Stimulated activated effector memory CD8-positive, alpha-beta T cell treated with anti-CD3 and anti-CD28 coated beads, Interleukin-12 subunit alpha, Interleukin-12 subunit beta, amount 100 ng/mL, for 72 hours (primary cell): Measurements from ENCODE around the gene FAM200B.

Experiments
- ATAC-seq: fragments of 150-1000 bp; cut with Tn5 transposase; 2 replicates; pipeline ENCODE4 v1.10.0; 2021
- DNase-seq, 2 donors: peaks; one replicate each; pipeline ENCODE4 v3.0.0; 2021 to 2022; ENCODE audit warnings: low spot score in 2 of 2
- H3K27ac Mint-ChIP-seq: one replicate; pipeline ENCODE4 v1.8.0; 2022; ENCODE audit warnings: mild to moderate bottlenecking, mixed read lengths
- H3K36me3 Mint-ChIP-seq: one replicate; pipeline ENCODE4 v1.8.0; 2022; ENCODE audit warnings: mild to moderate bottlenecking, mixed read lengths
- H3K4me1 Mint-ChIP-seq: one replicate; pipeline ENCODE4 v1.8.0; 2022; ENCODE audit warnings: mixed read lengths
- H3K4me3 Mint-ChIP-seq: one replicate; pipeline ENCODE4 v1.8.0; 2022; ENCODE audit warnings: mild to moderate bottlenecking, mixed read lengths
- H3K9me3 Mint-ChIP-seq: one replicate; pipeline ENCODE4 v1.8.0; 2022; ENCODE audit warnings: mixed read lengths

Gene FAM200B

DNA sequence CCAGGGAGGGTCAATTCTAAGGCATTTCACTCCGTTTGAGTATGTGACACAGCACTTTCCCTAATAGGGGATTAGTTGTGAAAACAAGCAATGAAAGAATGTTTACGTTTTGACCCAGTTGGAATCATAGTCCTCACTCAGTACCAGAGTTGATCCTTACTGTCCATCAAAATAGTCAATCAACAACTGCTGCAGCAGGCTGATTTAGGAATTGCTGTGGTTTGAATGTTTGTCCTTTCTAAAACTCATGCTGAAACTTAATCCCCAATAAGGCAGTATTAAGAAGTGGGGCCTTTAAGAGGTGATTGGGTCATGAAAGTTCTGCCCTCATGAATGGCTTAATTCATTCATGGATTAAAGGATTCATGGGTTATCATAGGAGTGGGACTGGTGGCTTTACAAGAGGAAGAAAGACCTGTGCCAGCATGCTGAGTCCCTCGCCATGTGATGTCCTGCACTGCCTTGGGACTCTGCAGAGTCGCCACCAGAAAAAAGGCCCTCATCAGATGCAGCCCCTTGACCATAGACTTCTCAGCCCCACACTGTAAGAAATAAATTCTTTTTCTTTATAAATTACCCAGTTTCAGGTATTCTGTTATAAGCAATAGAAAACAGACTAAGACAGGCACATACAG is 23.4 kb upstream of the FAM200B start:
- H3K4me3 Mint-ChIP-seq, result no peak overlapping the region
- ATAC-seq, result no peak
- no peak overlapping the region for H3K27ac Mint-ChIP-seq

DNA sequence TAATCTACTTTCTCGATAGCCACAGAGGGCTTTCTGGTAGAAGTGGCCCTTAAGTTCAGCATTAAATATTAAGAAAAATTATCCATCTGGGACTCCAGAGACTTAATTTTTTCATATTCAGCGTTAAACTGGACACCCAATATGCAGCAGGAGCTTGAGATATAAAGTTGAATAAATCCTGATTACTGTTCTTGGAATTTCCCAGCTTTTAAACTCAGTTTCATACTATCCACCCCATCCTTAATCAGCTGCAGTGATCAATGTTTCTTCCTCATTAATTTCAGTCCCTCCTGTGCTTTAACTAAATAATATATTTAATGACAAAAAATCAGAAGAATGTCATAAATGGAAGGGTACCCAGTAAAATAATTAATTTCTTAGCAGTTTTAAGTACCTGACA is 22.8 kb upstream of the FAM200B start:
- H3K4me3 Mint-ChIP-seq, result no peak overlapping the region

More for the DNA sequence above, 23.4 kb upstream of the FAM200B start:
- Mint-ChIP-seq H3K9me3 (no peaks in the 10 kb centered on the region), H3K4me1 (peaks cover 21% of the 10 kb centered on the region), H3K36me3 (peaks cover 13% of the 10 kb centered on the region)
- no peak for DNase-seq

DNA sequence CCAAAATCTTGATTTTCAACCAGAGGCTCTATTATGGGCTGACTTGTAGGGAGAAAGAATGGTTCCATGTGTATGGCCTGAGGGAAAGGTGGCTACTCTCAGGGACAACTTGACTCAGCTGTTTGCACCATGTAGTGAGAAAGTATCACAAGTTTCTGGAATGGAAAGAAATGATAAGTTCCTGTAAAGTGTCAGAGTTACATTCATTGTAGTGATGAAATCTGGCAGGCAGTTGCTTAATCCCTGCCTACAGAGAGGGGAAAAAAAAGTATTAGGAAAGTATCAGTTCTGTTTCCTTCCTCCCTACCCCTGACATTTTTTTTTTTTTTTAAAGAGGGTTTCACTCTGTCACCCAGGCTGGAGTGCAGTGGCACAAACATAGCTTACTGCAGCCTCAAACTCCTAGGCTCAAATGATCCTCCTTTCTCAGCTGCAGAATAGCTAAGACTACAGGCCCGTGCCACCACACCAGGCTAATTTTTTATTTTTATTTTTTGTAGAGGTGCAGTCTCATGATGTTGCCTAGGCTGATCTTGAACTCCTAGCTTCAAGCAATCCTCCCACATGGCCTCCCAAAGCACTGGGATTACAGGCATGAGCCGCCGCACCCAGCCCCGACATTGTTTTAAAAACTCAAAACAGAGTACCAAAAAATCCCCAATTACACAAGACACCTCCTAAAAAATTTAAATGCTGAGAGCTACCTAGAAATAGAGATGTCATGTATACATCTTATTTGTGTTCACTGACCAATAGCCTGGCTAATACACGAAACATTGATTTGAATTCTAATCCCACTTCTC is 21.7 kb upstream of the FAM200B start:
- ATAC-seq, result no peak
- Mint-ChIP-seq H3K4me1 (peaks cover 9% of the 10 kb centered on the region), H3K4me3 (no peak overlapping the region), H3K27ac (no peak overlapping the region), H3K9me3 (no peaks in the 10 kb centered on the region), H3K36me3 (peaks cover 7% of the 10 kb centered on the region)
- DNase-seq, result no peak

More for the DNA sequence above, 22.8 kb upstream of the FAM200B start:
- no peaks in the 10 kb centered on the region for H3K9me3 Mint-ChIP-seq
- ATAC-seq, result no peak
- no peak overlapping the region for H3K27ac Mint-ChIP-seq
- no peak for DNase-seq
- H3K36me3 Mint-ChIP-seq, result peaks cover 13% of the 10 kb centered on the region
- H3K4me1 Mint-ChIP-seq, result peaks cover 16% of the 10 kb centered on the region

DNA sequence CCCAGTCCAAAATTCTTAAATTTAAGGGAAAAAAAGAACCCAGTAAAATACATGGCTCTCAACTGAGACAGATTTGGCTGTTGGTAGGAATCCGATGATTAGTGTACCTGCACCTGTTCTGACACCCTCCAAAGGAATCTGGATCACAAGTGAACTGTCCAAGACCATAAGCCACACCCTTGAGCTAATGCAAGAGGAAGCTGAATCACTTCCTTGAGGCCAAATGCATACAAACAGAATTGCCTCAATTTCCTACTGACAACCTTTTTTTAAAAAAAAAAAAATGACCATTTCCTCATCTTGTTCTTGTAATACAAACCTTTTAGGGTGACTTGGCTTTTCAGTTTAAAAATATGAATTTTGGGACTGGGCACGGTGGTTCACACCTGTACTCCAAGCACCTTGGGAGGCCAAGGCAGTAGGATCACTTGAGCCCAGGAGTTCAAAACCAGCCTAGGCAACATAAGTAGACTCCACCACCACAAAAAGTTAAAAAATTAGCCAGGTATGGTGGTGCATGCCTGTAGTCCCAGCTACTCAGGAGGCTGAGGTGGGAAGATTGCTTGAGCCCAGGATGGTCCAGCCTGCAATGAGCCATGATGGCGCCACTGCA is 15.8 kb upstream of the FAM200B start:
- ATAC-seq, result no peak
- H3K4me1 Mint-ChIP-seq, result peaks cover 15% of the 10 kb centered on the region
- no peak overlapping the region for H3K27ac Mint-ChIP-seq
- H3K9me3 Mint-ChIP-seq, result no peaks in the 10 kb centered on the region
- H3K36me3 Mint-ChIP-seq, result peaks cover 7% of the 10 kb centered on the region
- no peak overlapping the region for H3K4me3 Mint-ChIP-seq
- DNase-seq, result no peak

DNA sequence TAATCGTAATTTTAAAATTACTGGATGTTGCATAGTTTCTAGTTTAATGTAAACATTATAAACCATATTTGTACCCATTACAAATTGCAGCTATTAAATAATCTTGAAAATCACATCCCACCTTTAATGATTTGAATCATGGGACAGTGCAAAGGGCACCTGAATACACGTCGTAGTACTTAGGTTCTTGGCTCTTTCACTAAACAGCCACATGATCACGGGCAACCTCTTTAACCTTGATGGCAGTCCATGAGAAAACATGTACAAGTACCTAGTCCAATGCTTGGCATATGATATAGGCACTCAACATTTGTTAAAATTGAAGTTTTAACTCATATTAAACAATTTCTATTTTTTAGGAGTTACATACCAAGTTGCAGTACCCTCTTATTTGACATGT is 14.6 kb upstream of the FAM200B start:
- DNase-seq (no peak), ATAC-seq (no peak)
- no peak overlapping the region for H3K27ac Mint-ChIP-seq
- H3K4me1 Mint-ChIP-seq, result peaks cover 15% of the 10 kb centered on the region
- peaks cover 7% of the 10 kb centered on the region for H3K36me3 Mint-ChIP-seq
- H3K9me3 Mint-ChIP-seq, result no peaks in the 10 kb centered on the region
- no peak overlapping the region for H3K4me3 Mint-ChIP-seq

DNA sequence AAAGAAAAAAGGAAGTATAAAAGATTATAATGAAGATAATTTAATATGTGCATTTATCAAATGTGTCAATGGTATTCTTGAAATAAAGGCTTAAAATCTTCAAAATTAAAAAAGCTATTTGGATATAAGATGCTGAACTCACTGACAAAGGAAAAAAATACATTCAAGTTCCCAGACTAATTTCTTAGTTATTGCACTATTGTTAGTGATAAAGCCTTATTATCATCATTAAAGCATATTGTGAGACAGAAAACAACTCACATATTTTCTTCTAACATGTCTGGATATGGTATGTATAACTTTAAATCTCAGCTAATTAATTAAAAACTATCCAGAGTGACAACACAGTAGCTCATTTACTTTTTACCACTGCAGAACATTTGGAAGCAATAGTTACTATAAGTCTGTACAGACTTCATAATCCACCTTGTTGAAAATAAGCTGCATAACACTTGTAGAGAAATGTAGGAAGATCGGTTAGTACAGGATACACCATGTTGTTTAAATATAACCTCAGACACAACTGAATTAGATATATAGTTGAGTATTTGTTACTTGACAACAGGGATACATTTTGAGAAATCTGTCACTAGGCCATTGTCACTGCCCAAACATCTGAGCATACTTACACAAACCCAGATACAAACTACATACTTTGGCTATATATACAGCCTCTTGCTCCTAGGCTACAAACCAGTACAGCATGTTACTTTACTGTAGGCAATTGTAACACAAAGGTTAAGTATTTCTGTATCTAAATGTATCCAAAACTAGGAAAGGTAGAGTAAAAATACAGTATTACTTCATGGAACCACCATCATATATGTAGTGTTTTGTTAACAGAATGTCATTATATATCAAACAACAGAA is 12.8 kb upstream of the FAM200B start:
- peaks cover 15% of the 10 kb centered on the region for H3K4me1 Mint-ChIP-seq
- no peak for ATAC-seq
- no peak for DNase-seq
- H3K9me3 Mint-ChIP-seq, result no peaks in the 10 kb centered on the region
- H3K27ac Mint-ChIP-seq, result no peak overlapping the region
- H3K36me3 Mint-ChIP-seq, result peaks cover 7% of the 10 kb centered on the region
- H3K4me3 Mint-ChIP-seq, result no peak overlapping the region

DNA sequence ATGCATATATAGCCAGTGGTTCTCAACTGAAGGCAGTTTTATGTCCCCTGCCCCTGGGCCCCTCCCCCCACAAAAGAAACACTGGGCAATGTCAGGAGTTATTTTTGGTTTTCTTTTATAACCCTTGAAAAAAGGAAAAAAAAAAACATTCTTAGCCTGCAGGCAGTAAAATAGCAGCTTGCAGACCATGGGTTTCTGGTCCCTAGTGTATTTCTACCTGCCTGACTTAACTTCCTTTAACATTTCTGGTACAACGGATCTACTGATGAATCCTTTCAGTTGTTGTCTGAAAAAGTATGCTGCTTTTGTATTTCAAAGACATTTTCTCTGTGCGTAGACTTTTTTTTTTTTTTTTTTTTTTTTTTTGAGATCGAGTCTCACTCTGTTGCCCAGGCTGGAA is 11.1 kb upstream of the FAM200B start:
- DNase-seq (no peak), ATAC-seq (no peak)
- no peak overlapping the region for H3K27ac Mint-ChIP-seq
- H3K4me1 Mint-ChIP-seq, result peaks cover 8% of the 10 kb centered on the region
- no peak overlapping the region for H3K4me3 Mint-ChIP-seq
- no peaks in the 10 kb centered on the region for H3K9me3 Mint-ChIP-seq
- peaks cover 7% of the 10 kb centered on the region for H3K36me3 Mint-ChIP-seq

DNA sequence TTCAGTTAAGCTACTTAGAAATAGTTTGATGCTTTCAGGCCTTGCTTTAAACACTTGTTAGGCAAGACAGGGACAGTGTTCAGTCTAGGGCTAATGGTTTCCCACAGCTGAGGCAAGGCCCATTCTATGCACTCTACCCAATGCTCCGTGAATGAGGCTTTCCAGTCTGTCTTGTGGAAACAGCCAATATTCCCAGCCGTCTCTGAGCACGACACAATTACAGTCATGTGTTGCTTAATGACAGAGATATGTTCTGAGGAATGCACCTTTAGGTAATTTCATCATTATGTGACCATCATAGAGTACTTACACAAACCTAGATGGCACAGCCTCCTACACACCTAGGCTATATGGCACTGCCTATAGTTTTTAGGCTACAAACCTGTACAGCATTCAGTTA is 9.5 kb upstream of the FAM200B start:
- no peak overlapping the region for H3K4me3 Mint-ChIP-seq
- no peak for DNase-seq
- H3K36me3 Mint-ChIP-seq, result peaks cover 7% of the 10 kb centered on the region
- ATAC-seq, result no peak
- H3K4me1 Mint-ChIP-seq, result no peaks in the 10 kb centered on the region
- no peaks in the 10 kb centered on the region for H3K9me3 Mint-ChIP-seq
- H3K27ac Mint-ChIP-seq, result no peak overlapping the region

DNA sequence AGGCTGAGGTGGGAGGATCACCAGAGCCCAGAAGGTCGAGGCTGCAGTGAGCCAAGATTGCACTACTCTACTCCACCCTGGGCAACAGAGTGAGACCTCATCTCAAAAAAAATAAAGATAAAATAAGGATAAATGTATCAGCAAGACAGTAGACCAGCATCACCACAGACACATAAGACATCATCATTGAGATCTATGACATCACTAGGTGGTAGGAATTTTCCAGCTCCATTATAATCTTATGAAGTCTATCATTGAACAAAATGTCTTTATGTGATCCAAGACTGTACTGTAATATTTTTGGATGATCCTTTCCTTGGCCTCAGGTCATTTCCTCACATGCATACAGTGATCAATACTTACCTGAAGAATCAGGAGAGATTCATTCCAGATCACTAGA is 8.3 kb upstream of the FAM200B start:
- no peak overlapping the region for H3K27ac Mint-ChIP-seq
- no peaks in the 10 kb centered on the region for H3K36me3 Mint-ChIP-seq
- H3K4me1 Mint-ChIP-seq, result no peaks in the 10 kb centered on the region
- DNase-seq (no peak), ATAC-seq (no peak)
- no peak overlapping the region for H3K4me3 Mint-ChIP-seq
- H3K9me3 Mint-ChIP-seq, result no peaks in the 10 kb centered on the region

DNA sequence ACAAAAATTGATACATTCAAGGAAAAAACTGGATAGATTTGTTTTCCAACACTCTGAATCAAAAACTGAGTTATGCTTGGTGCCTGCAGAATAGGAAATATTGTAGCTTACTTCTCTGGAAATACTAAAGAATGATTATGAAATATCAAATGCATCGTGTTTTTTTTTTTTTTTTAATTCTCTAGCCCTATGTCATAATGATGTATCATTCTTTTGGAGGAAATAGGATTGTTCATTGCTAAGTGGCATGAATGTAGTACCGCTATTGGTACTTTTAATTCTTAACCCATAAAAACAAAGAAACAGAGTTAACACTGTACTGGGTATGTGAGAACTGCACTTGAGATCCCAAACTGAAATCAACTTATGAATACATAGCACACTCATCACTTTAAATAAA is 7.6 kb upstream of the FAM200B start:
- no peaks in the 10 kb centered on the region for H3K36me3 Mint-ChIP-seq
- no peak overlapping the region for H3K4me3 Mint-ChIP-seq
- no peak overlapping the region for H3K27ac Mint-ChIP-seq
- H3K9me3 Mint-ChIP-seq, result no peaks in the 10 kb centered on the region
- no peaks in the 10 kb centered on the region for H3K4me1 Mint-ChIP-seq
- DNase-seq (no peak), ATAC-seq (no peak)

DNA sequence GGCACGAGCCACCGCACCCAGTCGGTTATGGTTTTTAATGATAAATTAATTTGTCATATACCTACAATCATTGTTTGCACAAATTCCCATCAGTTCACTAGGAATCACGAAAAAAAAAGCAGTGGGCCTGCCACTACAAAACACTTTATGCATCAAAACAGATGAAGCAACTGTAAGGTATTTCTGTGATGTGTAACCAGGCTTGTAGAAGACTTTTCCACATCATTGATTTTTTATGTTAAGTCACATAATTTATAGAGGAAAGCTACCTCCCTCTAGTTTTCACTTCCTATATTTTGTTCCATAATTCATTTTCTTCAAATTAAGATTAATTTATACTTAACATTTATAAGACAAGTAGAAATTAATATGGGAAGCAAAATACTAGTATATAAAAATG is 6.7 kb upstream of the FAM200B start:
- Mint-ChIP-seq H3K9me3 (no peaks in the 10 kb centered on the region), H3K4me1 (peaks cover 4% of the 10 kb centered on the region), H3K27ac (no peak overlapping the region), H3K36me3 (no peaks in the 10 kb centered on the region), H3K4me3 (no peak overlapping the region)
- no peak for DNase-seq
- ATAC-seq, result no peak

DNA sequence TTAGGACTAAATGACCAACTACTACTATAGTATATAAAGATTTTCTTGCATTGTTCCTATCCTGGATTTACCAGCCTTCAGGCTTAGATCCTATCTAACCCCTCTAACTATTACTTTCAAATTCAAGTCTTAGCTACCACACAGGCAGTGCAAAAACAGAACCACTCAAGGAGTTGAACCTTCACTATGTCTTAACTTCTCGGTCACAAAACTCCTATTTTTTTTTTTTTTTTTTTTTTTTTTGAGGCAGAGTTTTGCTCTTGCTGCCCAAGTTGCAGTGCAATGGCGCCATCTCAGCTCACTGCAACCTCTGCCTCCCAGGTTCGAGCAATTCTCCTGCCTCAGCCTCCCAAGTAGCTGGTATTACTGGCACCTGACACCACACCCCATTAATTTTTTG is 6.3 kb upstream of the FAM200B start:
- Mint-ChIP-seq H3K27ac (no peak overlapping the region), H3K9me3 (no peaks in the 10 kb centered on the region), H3K4me1 (peaks cover 8% of the 10 kb centered on the region), H3K4me3 (no peak overlapping the region), H3K36me3 (no peaks in the 10 kb centered on the region)
- DNase-seq (no peak), ATAC-seq (no peak)

DNA sequence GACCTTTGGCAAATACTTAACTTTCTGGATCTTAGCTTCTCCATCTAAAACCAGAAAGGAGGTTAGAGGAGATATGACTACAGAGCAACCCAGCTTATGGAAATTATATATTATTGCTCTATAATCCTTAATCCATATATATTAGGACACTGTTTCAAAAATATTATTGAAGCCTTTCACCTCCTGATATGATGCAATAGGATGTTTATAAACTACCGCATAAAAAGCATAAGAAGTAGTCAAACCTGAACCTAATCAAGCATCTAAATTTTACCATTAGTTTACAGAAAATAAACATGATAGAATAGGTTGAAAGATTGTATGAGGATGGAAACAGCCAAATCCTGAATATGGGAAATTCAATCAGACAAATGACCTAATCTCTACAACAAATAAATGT is 5.6 kb upstream of the FAM200B start:
- peaks cover 8% of the 10 kb centered on the region for H3K4me1 Mint-ChIP-seq
- ATAC-seq, result no peak
- no peak for DNase-seq
- H3K27ac Mint-ChIP-seq, result no peak overlapping the region
- H3K4me3 Mint-ChIP-seq, result no peak overlapping the region
- no peaks in the 10 kb centered on the region for H3K9me3 Mint-ChIP-seq
- H3K36me3 Mint-ChIP-seq, result peaks cover under 1% of the 10 kb centered on the region

DNA sequence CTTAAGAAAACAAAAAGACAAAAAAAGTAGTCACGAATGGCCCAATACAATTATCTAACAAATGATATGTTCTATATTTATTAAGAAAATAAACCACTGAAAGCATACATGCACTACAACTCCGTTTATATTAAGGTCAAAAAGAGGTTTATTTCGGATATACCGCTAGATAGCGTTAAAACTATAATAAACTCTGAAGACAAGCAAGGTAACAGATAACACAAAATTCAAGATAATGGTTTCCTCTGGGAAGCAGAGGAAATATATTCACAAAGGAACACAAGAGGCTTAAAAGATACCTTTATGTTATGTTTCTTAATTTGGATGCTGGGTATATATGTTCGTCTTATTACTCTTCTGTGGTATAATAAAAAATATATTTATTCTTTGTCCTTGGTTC is 4.7 kb upstream of the FAM200B start:
- H3K9me3 Mint-ChIP-seq, result no peaks in the 10 kb centered on the region
- no peak for ATAC-seq
- H3K4me3 Mint-ChIP-seq, result no peak overlapping the region
- no peak for DNase-seq
- peaks cover 8% of the 10 kb centered on the region for H3K36me3 Mint-ChIP-seq
- no peak overlapping the region for H3K27ac Mint-ChIP-seq
- H3K4me1 Mint-ChIP-seq, result peaks cover 8% of the 10 kb centered on the region

DNA sequence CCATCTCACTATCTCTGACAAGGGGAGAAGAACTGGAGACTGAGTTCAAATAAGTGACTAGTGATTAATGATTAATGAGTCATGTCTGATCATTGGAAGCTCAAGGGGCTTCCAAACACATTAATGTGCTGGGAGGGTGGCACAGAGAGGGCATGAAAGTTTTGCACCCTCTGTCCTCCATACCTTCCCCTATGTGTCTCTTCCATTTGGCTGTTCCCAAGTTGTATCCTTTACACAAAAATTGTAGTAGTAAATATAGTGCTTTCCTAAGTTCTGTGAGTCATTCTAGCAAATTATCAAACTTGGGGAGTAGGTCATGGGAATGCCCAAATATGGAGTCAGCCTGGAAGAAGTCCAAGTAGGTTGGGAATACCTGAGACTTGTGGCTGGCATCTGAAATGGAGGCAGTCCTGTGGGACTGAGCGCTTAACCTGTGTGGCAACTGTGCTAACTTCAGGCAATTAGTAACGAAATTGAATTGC is 4.1 kb upstream of the FAM200B start:
- DNase-seq (no peak), ATAC-seq (no peak)
- H3K9me3 Mint-ChIP-seq, result no peaks in the 10 kb centered on the region
- peaks cover 8% of the 10 kb centered on the region for H3K36me3 Mint-ChIP-seq
- H3K27ac Mint-ChIP-seq, result no peak overlapping the region
- H3K4me3 Mint-ChIP-seq, result no peak overlapping the region
- peaks cover 12% of the 10 kb centered on the region for H3K4me1 Mint-ChIP-seq
